Adrenal gland (tissue), 12 donors: ENCODE measurements around the gene ETV6. TPM values are rescaled to one million over a fixed set of nuclear protein-coding genes. Genes with fewer than 3 reads are reported as not detected.

Experiments used
- DNase-seq, 7 donors: peaks; one replicate each; pipeline ENCODE4 v3.0.0-alpha.2; 2019 to 2020
- H3K27ac ChIP-seq, 5 donors: fragments of 200-600 bp; sonication (generic) in 4 of 5; 1 replicate in 3 of 5; 2 replicates in 2 of 5; pipeline versions ENCODE4 v1.5.1 to v1.8.0; 2016 to 2020; ENCODE audit warnings: mild to moderate bottlenecking in 1 of 5
- H3K27me3 ChIP-seq: fragments of 200-600 bp; 2 replicates; pipeline ENCODE4 v1.8.0; 2021
- H3K36me3 ChIP-seq, 2 donors: fragments of 200-600 bp; replicated peaks in 1 of 2; 1 replicate in 1 of 2; 2 replicates in 1 of 2; pipeline versions ENCODE4 v1.5.1 to v1.8.0; 2018 to 2022
- H3K4me1 ChIP-seq, 2 donors: fragments of 200-600 bp; replicated peaks in 1 of 2; 1 replicate in 1 of 2; 2 replicates in 1 of 2; pipeline versions ENCODE4 v1.5.1 to v1.8.0; 2018 to 2021
- H3K4me3 ChIP-seq, 4 donors: fragments of 200-600 bp; sonication (generic) in 3 of 4; one replicate each; pipeline ENCODE4 v1.5.1; 2016 to 2018
- H3K9me3 ChIP-seq, 3 donors: fragments of 200-600 bp; sonication (generic) in 1 of 3; replicated peaks in 1 of 3; 1 replicate in 2 of 3; 2 replicates in 1 of 3; pipeline versions ENCODE4 v1.5.1 to v1.8.0; 2016 to 2021
- POLR2A ChIP-seq, 2 donors: fragments of 450-650 bp; IDR thresholded peaks; one replicate each; pipeline ENCODE4 v1.6.1; 2017; ENCODE audit warnings: antibody characterized with exemption in 2 of 2, mild to moderate bottlenecking in 2 of 2, moderate library complexity in 1 of 2
- WGBS, 4 donors: extraction: QIAGEN DNeasy Blood & Tissue Kit in 2 of 4; methylation state at CpG; one replicate each; pipeline versions ENCODE4 v1.1.5 to v1.1.7; 2013 to 2017; 5-methylcytosine and 5-hydroxymethylcytosine counted together
- intact Hi-C, 2 donors: fragments of 100-400 bp; cut with DNase I; formaldehyde crosslinking; loops; one replicate each; pipeline versions ENCODE4 v1.14.1 to v1.15.0; 2022 to 2023
- polyA plus RNA-seq, 3 donors: library from polyadenylated mRNA; stranded (reverse); fragments of 200-250 nt in 2 of 3; fragments of 350-450 nt in 1 of 3; fragmentation: Illumina TruSeq in 1 of 3; extraction: RNeasy Lipid Tissue Mini Kit (QIAGEN cat#74804) in 1 of 3; gene quantifications; one replicate each; pipeline ENCODE4 v1.2.3, GENCODE V29; 2013 to 2014
- total RNA-seq, 9 donors: library from RNA; depleted of rRNA in 4 of 9; stranded (reverse); fragments of >200 nt in 4 of 9; fragments of 120-200 nt in 1 of 9; fragmentation: NEBNext Ultra II Directional in 1 of 9; extraction: Animal tissue kit (Norgen Biotek cat#: 25700) in 1 of 9; gene quantifications; one replicate each; pipeline versions ENCODE4 v1.1.0 to v1.2.4, GENCODE V29; 2013 to 2023
- TF ChIP-seq, protein P1 (sequence below), 6 experiments: fragments of 450-650 bp in 4 of 6; fragments of 200-600 bp in 2 of 6; sonication (generic) in 1 of 6; IDR thresholded peaks; 1 replicate in 5 of 6; 2 replicates in 1 of 6; pipeline versions ENCODE4 v1.5.1 to v1.8.0; 2016 to 2021; ENCODE audit warnings: antibody characterized with exemption in 6 of 6, mild to moderate bottlenecking in 2 of 6, moderate library complexity in 1 of 6
- donor health status: healthy with polysubstance abuse.
- donor health status: Bipolar disorder and iron deficiency.
- donor health status: DM: yes; HTN: yes; CAD: no.
- donor health status: DM: no; HTN: no; CAD: no.
- donor health status: DM: no; HTN: no; CAD: no.
- donor health status: DM: yes; HTN: yes; CAD: no.

Gene ETV6
- total and polyA plus RNA-seq, 12 donors, result 9.6 to 46.6 (median 19.5) TPM

DNA sequence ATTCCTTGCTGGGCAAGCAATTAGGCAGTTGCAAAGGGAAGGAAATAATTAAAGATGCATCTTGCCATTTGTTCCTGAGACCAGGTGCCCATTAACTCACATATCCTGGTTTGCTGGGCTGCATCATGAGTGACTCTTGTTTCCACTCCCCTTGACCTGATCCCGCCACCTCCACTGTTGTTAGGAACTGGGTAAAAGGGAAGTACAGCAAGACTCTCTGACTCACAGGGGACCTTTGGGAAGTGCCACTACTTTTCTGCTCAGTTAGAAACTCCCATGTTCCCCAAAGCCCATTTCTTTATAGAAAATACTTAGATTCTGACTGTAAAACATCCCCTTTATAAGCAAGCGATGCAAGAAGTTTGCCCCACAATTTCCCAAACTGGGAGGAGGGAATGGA lies 235.2 kb downstream of the ETV6 start:
- WGBS, 4 donors, result 76 to 88% (median 82%) methylated on average over 2 of the region's 2 CpGs
- H3K4me3 ChIP-seq, result no peak overlapping the region
- H3K27ac ChIP-seq, result peak overlapping the region in 2 of 5 donors; percentile 54 to 82
- H3K4me1 ChIP-seq, result peaks cover 0 to 22% of the 10 kb centered on the region in 2 donors
- no peaks in the 10 kb centered on the region for H3K27me3 ChIP-seq
- H3K9me3 ChIP-seq, result no peaks in the 10 kb centered on the region
- peak in 1 of 7 donors; percentile 30 for DNase-seq
- no peak for TF ChIP-seq POLR2A (IDR thresholded peaks at IDR 0.05)
- TF ChIP-seq, protein P1, sequence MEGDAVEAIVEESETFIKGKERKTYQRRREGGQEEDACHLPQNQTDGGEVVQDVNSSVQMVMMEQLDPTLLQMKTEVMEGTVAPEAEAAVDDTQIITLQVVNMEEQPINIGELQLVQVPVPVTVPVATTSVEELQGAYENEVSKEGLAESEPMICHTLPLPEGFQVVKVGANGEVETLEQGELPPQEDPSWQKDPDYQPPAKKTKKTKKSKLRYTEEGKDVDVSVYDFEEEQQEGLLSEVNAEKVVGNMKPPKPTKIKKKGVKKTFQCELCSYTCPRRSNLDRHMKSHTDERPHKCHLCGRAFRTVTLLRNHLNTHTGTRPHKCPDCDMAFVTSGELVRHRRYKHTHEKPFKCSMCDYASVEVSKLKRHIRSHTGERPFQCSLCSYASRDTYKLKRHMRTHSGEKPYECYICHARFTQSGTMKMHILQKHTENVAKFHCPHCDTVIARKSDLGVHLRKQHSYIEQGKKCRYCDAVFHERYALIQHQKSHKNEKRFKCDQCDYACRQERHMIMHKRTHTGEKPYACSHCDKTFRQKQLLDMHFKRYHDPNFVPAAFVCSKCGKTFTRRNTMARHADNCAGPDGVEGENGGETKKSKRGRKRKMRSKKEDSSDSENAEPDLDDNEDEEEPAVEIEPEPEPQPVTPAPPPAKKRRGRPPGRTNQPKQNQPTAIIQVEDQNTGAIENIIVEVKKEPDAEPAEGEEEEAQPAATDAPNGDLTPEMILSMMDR (IDR thresholded peaks at IDR 0.05), result no peak
- H3K36me3 ChIP-seq, result peaks cover 0 to 42% of the 10 kb centered on the region in 2 donors
- intact Hi-C loops, result loop anchor here in 1 of 2 donors (10.0 kb wide), 1 partner anchor 240 kb away; the partner anchor contains the start of gene ETV6

DNA sequence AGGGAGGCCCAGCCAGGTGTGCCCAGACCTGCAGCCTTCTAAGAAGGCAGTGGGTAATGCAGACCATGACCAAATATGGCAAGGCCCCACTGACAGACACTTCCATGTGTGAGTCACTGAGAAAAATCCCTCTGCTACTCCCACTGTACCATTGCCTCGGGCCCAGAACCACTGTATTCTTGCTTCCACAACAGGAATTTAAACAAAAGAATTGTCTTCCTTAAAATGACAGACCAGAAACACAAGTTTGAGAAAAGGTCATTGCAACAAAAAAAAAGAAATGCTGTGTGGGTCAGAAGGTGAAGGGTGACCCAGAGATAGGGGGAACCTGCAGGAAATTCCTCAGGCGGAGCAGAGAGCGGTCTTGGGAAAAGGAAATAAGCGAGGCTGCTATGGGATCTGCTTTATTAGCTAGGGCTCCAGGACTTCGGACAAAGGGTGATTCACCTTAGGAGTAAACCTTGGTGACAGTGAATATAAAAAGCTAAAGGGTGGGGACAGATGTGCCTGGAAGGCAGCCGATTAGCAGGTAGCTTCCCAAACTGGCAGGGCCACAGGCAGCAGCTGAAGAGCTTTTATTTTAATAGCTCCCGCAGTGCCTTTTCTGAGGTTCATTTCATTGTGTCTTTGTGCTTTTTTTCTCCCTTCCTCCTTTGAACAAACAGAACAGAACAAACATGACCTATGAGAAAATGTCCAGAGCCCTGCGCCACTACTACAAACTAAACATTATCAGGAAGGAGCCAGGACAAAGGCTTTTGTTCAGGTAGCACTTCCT lies 236.0 kb downstream of the ETV6 start:
- H3K27ac ChIP-seq, result peak overlapping the region in 2 of 5 donors; percentile 54 to 82
- 73 to 80% (median 79%) methylated on average over 8 of the region's 8 CpGs for WGBS, 4 donors
- H3K4me1 ChIP-seq, result peaks cover 0 to 16% of the 10 kb centered on the region in 2 donors
- H3K9me3 ChIP-seq, result no peaks in the 10 kb centered on the region
- H3K27me3 ChIP-seq, result no peaks in the 10 kb centered on the region
- intact Hi-C loops, result loop anchor here in 1 of 2 donors (10.0 kb wide), 1 partner anchor 241 kb away; the partner anchor contains the start of gene ETV6
- H3K4me3 ChIP-seq, result no peak overlapping the region
- TF ChIP-seq, protein P1 (IDR thresholded peaks at IDR 0.05), result no peak
- no peak for TF ChIP-seq POLR2A (IDR thresholded peaks at IDR 0.05)
- peaks cover 0 to 42% of the 10 kb centered on the region in 2 donors for H3K36me3 ChIP-seq
- no peak for DNase-seq

DNA sequence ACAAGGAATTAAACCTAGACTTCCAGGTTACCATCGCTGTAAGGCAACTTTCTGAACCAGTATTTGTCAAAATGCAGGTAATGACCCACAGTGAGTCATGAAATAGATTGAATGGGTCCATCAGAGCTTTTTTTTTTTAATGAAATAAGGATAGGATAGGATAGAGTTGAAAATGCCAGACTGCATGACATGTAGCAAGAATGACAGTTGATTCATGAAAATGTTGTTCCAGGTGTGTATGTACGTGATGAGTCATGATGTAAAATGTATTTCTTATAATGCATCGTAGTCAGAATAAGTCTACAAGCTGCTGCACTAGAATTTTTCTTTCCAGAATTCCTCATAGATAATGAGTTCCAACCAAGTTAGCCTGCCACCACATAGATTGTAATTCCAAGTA lies 236.9 kb downstream of the ETV6 start:
- DNase-seq, result no peak
- no peak overlapping the region for H3K4me3 ChIP-seq
- peaks cover 0 to 16% of the 10 kb centered on the region in 2 donors for H3K4me1 ChIP-seq
- intact Hi-C loops, result loop anchor here in 1 of 2 donors (10.0 kb wide), 1 partner anchor 242 kb away; the partner anchor contains the start of gene ETV6
- H3K27me3 ChIP-seq, result no peaks in the 10 kb centered on the region
- 98 to 99% (median 98%) methylated on average over 3 of the region's 3 CpGs for WGBS, 4 donors
- H3K9me3 ChIP-seq, result no peaks in the 10 kb centered on the region
- TF ChIP-seq, protein P1 (IDR thresholded peaks at IDR 0.05), result no peak
- TF ChIP-seq POLR2A (IDR thresholded peaks at IDR 0.05), result no peak
- H3K27ac ChIP-seq, result no peak overlapping the region
- H3K36me3 ChIP-seq, result peaks cover 0 to 48% of the 10 kb centered on the region in 2 donors

DNA sequence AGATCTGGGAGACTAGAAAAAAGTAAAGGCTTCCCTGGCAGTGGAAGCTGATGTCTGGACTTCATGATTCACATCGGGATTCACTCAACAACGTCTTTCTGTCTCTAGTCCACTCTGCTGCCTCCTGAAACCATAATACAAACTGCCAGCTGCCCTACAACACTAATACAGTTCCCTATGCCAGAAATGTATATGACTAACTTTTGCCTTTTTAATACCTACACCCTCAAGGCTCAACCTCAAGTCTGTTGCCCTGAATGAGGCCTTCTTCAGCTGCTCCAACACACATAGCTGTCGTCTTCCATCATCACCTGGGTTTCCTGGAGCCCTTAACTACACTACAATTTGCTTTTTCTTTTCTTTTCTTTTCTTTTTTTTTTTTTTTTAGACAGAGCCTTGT lies 238.6 kb downstream of the ETV6 start:
- DNase-seq, result no peak
- H3K4me3 ChIP-seq, result no peak overlapping the region
- TF ChIP-seq POLR2A (IDR thresholded peaks at IDR 0.05), result no peak
- TF ChIP-seq, protein P1 (IDR thresholded peaks at IDR 0.05), result no peak
- no peaks in the 10 kb centered on the region for H3K9me3 ChIP-seq
- H3K4me1 ChIP-seq, result peaks cover 0 to 28% of the 10 kb centered on the region in 2 donors
- no peak overlapping the region for H3K27ac ChIP-seq
- H3K27me3 ChIP-seq, result no peaks in the 10 kb centered on the region
- 88 to 100% (median 95%) methylated on average over 3 of the region's 3 CpGs for WGBS, 4 donors
- intact Hi-C loops, result loop anchor here in 1 of 2 donors (10.0 kb wide), 1 partner anchor 243 kb away; the partner anchor contains the start of gene ETV6
- H3K36me3 ChIP-seq, result peaks cover 0 to 53% of the 10 kb centered on the region in 2 donors
